Testis (tissue), 3 donors: Measurements from ENCODE around the gene CCDC93. TPM values are rescaled to one million over a fixed set of nuclear protein-coding genes. Genes with fewer than 3 reads are reported as not detected.

Experiments
- DNase-seq: peaks from one replicate; pipeline ENCODE4 v3.0.0-alpha.2; 2019
- H3K27ac ChIP-seq, 2 donors: fragments of 200-600 bp; sonication (generic); one replicate each; pipeline ENCODE4 v1.5.1; 2019
- H3K27me3 ChIP-seq: fragments of 200-600 bp; sonication (generic); one replicate; pipeline ENCODE4 v1.5.1; 2019
- H3K36me3 ChIP-seq: fragments of 200-600 bp; sonication (generic); one replicate; pipeline ENCODE4 v1.5.1; 2017; ENCODE audit warnings: low read depth; ENCODE audit errors: missing control alignments
- H3K4me1 ChIP-seq: fragments of 200-600 bp; sonication (generic); one replicate; pipeline ENCODE4 v1.5.1; 2019
- H3K4me3 ChIP-seq, 2 donors: fragments of 200-600 bp; sonication (generic); one replicate each; pipeline ENCODE4 v1.5.1; 2017 to 2019
- H3K9me3 ChIP-seq: fragments of 200-600 bp; sonication (generic); one replicate; pipeline ENCODE4 v1.5.1; 2017
- POLR2A ChIP-seq: fragments of 450-650 bp; IDR thresholded peaks from one replicate; pipeline ENCODE4 v1.6.1; 2017; ENCODE audit warnings: antibody characterized with exemption, mild to moderate bottlenecking, moderate library complexity
- WGBS, 2 donors: methylation state at CpG; one replicate each; pipeline ENCODE4 v1.1.5; 2018; 5-methylcytosine and 5-hydroxymethylcytosine counted together
- intact Hi-C: fragments of 100-400 bp; cut with DNase I; formaldehyde crosslinking; loops from one replicate; pipeline ENCODE4 v1.15.1; 2023; ENCODE audit warnings: low total_unique reads
- polyA plus RNA-seq: library from polyadenylated mRNA; stranded (reverse); fragments of 350-450 nt; fragmentation: Illumina TruSeq; extraction: RNeasy Lipid Tissue Mini Kit (QIAGEN cat#74804); gene quantifications from one replicate; pipeline ENCODE4 v1.2.3, GENCODE V29; 2014; ENCODE audit warnings: low read depth, low replicate concordance; ENCODE audit not compliant: insufficient read depth
- total RNA-seq, 2 donors: library from RNA; depleted of rRNA; stranded (reverse); fragments of >200 nt; gene quantifications; one replicate each; pipeline ENCODE4 v1.2.3, GENCODE V29; 2016
- TF ChIP-seq, protein P1 (sequence below), 3 experiments: fragments of 450-650 bp in 2 of 3; fragments of 200-600 bp in 1 of 3; sonication (generic) in 1 of 3; IDR thresholded peaks; one replicate each; pipeline ENCODE4 v1.5.1; 2016 to 2019; ENCODE audit warnings: antibody characterized with exemption in 3 of 3, mild to moderate bottlenecking in 2 of 3, moderate library complexity in 1 of 3

The CCDC93 gene
- total and polyA plus RNA-seq, 3 donors from 2014 or later, result 44.4 to 82.3 (median 61.6) TPM

DNA sequence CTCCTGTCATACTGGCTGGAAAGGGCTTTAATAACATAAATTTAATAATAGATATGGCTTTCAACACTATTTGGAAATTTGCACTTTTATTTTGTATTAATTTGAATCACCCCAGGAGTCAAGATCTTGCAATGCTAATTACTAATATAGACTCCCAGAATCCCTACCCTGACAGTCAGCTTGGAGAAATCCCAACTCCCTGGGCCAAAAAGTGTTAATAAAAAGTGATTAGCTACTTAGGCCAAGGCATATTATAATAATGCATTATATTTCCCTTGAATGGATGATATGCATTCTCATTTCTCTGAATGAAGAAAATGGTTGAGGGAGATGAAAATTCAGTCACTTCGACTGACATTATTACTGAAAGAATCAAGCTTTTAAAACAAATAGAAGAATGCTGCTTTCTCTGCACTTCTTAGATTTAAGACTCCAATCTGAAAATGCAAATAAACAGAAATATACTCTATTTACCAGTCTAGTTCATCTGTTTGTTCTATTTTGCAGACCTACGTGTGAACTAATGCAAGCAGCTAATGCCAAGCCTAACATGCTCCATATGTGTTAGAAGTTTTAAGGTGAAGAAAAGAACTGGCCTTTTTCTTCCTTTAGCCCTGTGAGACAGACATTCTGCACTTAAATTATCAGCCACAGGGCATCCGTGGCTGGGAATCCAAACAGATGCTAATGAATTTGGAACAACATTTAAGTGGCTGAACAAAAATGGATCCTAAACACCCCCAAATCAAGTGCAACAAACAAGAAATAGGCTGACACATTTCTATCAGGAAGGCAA lies 40.5 kb upstream of the CCDC93 start:
- H3K36me3 ChIP-seq, result no peaks in the 10 kb centered on the region
- 46 to 53% methylated on average over 3 of the region's 3 CpGs for WGBS, 2 donors
- intact Hi-C loops, result no loop called here
- H3K9me3 ChIP-seq, result no peaks in the 10 kb centered on the region
- no peak overlapping the region for H3K4me3 ChIP-seq
- no peak for DNase-seq
- H3K4me1 ChIP-seq, result no peaks in the 10 kb centered on the region
- no peak for TF ChIP-seq POLR2A
- TF ChIP-seq, protein P1, sequence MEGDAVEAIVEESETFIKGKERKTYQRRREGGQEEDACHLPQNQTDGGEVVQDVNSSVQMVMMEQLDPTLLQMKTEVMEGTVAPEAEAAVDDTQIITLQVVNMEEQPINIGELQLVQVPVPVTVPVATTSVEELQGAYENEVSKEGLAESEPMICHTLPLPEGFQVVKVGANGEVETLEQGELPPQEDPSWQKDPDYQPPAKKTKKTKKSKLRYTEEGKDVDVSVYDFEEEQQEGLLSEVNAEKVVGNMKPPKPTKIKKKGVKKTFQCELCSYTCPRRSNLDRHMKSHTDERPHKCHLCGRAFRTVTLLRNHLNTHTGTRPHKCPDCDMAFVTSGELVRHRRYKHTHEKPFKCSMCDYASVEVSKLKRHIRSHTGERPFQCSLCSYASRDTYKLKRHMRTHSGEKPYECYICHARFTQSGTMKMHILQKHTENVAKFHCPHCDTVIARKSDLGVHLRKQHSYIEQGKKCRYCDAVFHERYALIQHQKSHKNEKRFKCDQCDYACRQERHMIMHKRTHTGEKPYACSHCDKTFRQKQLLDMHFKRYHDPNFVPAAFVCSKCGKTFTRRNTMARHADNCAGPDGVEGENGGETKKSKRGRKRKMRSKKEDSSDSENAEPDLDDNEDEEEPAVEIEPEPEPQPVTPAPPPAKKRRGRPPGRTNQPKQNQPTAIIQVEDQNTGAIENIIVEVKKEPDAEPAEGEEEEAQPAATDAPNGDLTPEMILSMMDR (IDR thresholded peaks at IDR 0.05), result no peak
- no peak overlapping the region for H3K27ac ChIP-seq
- no peaks in the 10 kb centered on the region for H3K27me3 ChIP-seq

DNA sequence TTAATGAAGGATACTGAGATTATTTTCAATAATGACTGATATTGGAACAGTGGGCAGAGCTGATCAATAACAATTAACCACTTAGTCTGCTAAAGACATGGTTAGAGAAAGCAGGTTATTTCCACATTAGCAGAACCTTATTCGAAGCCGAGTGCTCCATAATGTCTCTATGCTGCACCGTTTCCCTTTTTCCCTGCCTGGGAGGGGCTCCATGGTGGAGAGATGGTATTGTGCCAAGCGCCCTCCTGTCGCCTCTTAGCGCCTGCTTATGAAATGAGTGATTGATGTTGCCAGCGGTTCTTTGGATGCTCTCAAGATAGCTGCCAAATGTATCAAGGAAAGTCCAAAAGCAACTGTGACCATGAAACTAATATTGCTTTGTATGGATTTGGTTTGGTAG lies 39.8 kb upstream of the CCDC93 start:
- no peak for DNase-seq
- 87 to 92% methylated on average over 7 of the region's 7 CpGs for WGBS, 2 donors

DNA sequence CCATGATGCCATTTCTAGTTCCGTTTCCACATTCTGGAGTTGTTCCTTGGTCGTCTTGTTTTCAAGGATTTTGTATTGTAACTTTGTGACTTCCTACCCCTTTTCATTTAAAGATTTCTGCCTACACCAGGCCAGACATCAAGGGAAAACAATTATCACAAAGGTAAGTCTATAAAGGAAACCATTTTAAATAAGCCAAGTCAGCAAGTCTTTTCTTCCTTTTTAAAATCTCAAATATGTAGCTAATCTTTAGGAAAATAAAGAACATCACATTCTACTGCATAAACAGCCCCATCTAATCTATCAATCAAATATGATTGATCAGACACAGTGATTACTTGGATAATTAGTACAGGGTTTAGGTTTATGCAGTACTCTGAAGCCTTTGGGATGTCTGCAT lies 38.6 kb upstream of the CCDC93 start:
- DNase-seq, result no peak
- Histone ChIP-seq H3K4me3 (no peak overlapping the region), H3K27me3 (no peaks in the 10 kb centered on the region), H3K36me3 (no peaks in the 10 kb centered on the region), H3K27ac (no peak overlapping the region), H3K9me3 (no peaks in the 10 kb centered on the region), H3K4me1 (no peaks in the 10 kb centered on the region)
- 76 to 80% methylated on average over 2 of the region's 2 CpGs for WGBS, 2 donors
- TF ChIP-seq, protein P1 (IDR thresholded peaks at IDR 0.05), result no peak
- TF ChIP-seq POLR2A, result no peak
- intact Hi-C loops, result no loop called here

More for the DNA sequence above, 39.8 kb upstream of the CCDC93 start:
- no peaks in the 10 kb centered on the region for H3K27me3 ChIP-seq
- no peaks in the 10 kb centered on the region for H3K4me1 ChIP-seq
- intact Hi-C loops, result no loop called here
- H3K27ac ChIP-seq, result no peak overlapping the region
- H3K9me3 ChIP-seq, result no peaks in the 10 kb centered on the region
- TF ChIP-seq, protein P1 (IDR thresholded peaks at IDR 0.05), result no peak
- TF ChIP-seq POLR2A, result no peak
- H3K4me3 ChIP-seq, result no peak overlapping the region
- no peaks in the 10 kb centered on the region for H3K36me3 ChIP-seq

DNA sequence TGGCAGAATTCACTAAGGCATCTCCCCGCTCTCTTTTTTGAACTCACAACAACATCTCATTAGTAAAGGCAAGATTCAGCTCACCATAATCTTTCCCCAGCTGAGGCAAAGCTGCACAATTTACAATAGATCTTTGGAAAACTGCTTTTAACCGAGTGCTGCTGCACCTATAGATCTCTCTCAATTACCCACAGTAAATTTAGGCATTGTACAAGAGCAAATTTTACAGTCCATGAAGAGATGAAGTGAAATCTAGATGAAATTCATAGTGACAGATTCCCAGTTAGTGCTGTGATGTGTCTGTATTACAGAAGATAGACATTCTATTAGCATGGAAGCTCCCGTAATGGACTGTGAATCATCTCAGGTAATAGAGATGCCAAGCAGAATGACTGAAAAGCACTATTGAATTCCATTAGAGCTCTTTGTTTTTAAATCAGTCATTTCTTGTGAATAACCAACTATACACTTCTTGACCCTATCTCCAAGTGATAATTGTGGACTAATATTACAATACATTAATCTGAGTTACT lies 38.0 kb upstream of the CCDC93 start:
- intact Hi-C loops, result no loop called here
- H3K4me3 ChIP-seq, result no peak overlapping the region
- H3K9me3 ChIP-seq, result no peaks in the 10 kb centered on the region
- no peaks in the 10 kb centered on the region for H3K4me1 ChIP-seq
- no peaks in the 10 kb centered on the region for H3K27me3 ChIP-seq
- TF ChIP-seq POLR2A, result no peak
- TF ChIP-seq, protein P1 (IDR thresholded peaks at IDR 0.05), result no peak
- H3K27ac ChIP-seq, result no peak overlapping the region
- no peaks in the 10 kb centered on the region for H3K36me3 ChIP-seq
- WGBS, 2 donors, result 91 to 94% methylated on average over 3 of the region's 3 CpGs
- no peak for DNase-seq

- TF ChIP-seq, protein P1 (IDR thresholded peaks at IDR 0.05), result no peak
- no peaks in the 10 kb centered on the region for H3K4me1 ChIP-seq
- DNase-seq, result no peak
- H3K4me3 ChIP-seq, result no peak overlapping the region
- intact Hi-C loops, result no loop called here
- 78 to 87% methylated on average over 2 of the region's 2 CpGs for WGBS, 2 donors
- no peaks in the 10 kb centered on the region for H3K36me3 ChIP-seq
- H3K27me3 ChIP-seq, result no peaks in the 10 kb centered on the region
- H3K27ac ChIP-seq, result no peak overlapping the region
- no peaks in the 10 kb centered on the region for H3K9me3 ChIP-seq
Measured at GRCh38 chr2:118050974-118051373, 37.1 kb upstream of the CCDC93 start.
